Memory B cell (primary cell): ENCODE measurements around the gene GPR15LG.

ENCODE experiments used
- ATAC-seq: fragments of 150-1000 bp; cut with Tn5 transposase; 2 replicates; pipeline ENCODE4 v1.10.0; 2021; ENCODE audit warnings: low read depth, mild to moderate bottlenecking, moderate library complexity
- DNase-seq, 2 donors: peaks; one replicate each; pipeline ENCODE4 v3.0.0; 2022; ENCODE audit warnings: low spot score in 2 of 2
- H3K27ac Mint-ChIP-seq: one replicate; pipeline ENCODE4 v1.8.0; 2022; ENCODE audit warnings: mild to moderate bottlenecking, moderate library complexity, mixed read lengths
- H3K27me3 Mint-ChIP-seq: one replicate; pipeline ENCODE4 v1.8.0; 2022; ENCODE audit warnings: mixed read lengths
- H3K36me3 Mint-ChIP-seq: one replicate; pipeline ENCODE4 v1.8.0; 2022; ENCODE audit warnings: mild to moderate bottlenecking, mixed read lengths
- H3K4me1 Mint-ChIP-seq: one replicate; pipeline ENCODE4 v1.8.0; 2022; ENCODE audit warnings: mixed read lengths
- H3K4me3 Mint-ChIP-seq: one replicate; pipeline ENCODE4 v1.8.0; 2022; ENCODE audit warnings: mild to moderate bottlenecking, moderate library complexity, mixed read lengths
- H3K9me3 Mint-ChIP-seq: one replicate; pipeline ENCODE4 v1.8.0; 2022; ENCODE audit warnings: mixed read lengths

Gene GPR15LG

GRCh38 chr10:84225427-84226173 is 52.0 kb downstream of the GPR15LG start, which contains the start of gene LRIT2:
LRIT2 (minus strand) TSS chr10:84225544; CDS start chr10:84225520, 24 bp downstream.
- Mint-ChIP-seq H3K36me3 (no peaks in the 10 kb centered on the region), H3K27ac (no peak within 1 kb of the TSS), H3K4me3 (no peak within 1 kb of the TSS), H3K27me3 (peaks cover 13% of the 10 kb centered on the region), H3K9me3 (no peaks in the 10 kb centered on the region), H3K4me1 (no peaks in the 10 kb centered on the region)
- no peak for ATAC-seq
- no peak for DNase-seq

GRCh38 chr10:84226616-84227015 is 53.0 kb downstream of the GPR15LG start:
- no peaks in the 10 kb centered on the region for H3K9me3 Mint-ChIP-seq

GRCh38 chr10:84227810-84228209 is 54.2 kb downstream of the GPR15LG start:
- Mint-ChIP-seq H3K4me1 (no peaks in the 10 kb centered on the region), H3K27me3 (peaks cover 13% of the 10 kb centered on the region), H3K36me3 (no peaks in the 10 kb centered on the region), H3K27ac (no peak overlapping the region), H3K4me3 (no peak overlapping the region), H3K9me3 (no peaks in the 10 kb centered on the region)
- no peak for DNase-seq
- ATAC-seq, result no peak

More at GRCh38 chr10:84226616-84227015, 53.0 kb downstream of the GPR15LG start:
- Mint-ChIP-seq H3K4me1 (no peaks in the 10 kb centered on the region), H3K36me3 (no peaks in the 10 kb centered on the region), H3K4me3 (no peak overlapping the region), H3K27ac (no peak overlapping the region), H3K27me3 (peaks cover 11% of the 10 kb centered on the region)
- ATAC-seq (no peak), DNase-seq (no peak)

- ATAC-seq (no peak), DNase-seq (no peak)
- H3K27me3 Mint-ChIP-seq, result peaks cover 7% of the 10 kb centered on the region
- no peaks in the 10 kb centered on the region for H3K9me3 Mint-ChIP-seq
- no peak overlapping the region for H3K4me3 Mint-ChIP-seq
- no peaks in the 10 kb centered on the region for H3K36me3 Mint-ChIP-seq
- no peaks in the 10 kb centered on the region for H3K4me1 Mint-ChIP-seq
- H3K27ac Mint-ChIP-seq, result no peak overlapping the region
These were observed 56.8 kb downstream of the GPR15LG start for GRCh38 chr10:84230359-84230758.

GRCh38 chr10:84232376-84232775 is 58.8 kb downstream of the GPR15LG start:
- Mint-ChIP-seq H3K4me3 (no peak overlapping the region), H3K27me3 (peaks cover 8% of the 10 kb centered on the region), H3K4me1 (no peaks in the 10 kb centered on the region), H3K27ac (no peak overlapping the region), H3K9me3 (no peaks in the 10 kb centered on the region), H3K36me3 (no peaks in the 10 kb centered on the region)
- no peak for DNase-seq
- no peak for ATAC-seq

- no peak overlapping the region for H3K4me3 Mint-ChIP-seq
- no peak for ATAC-seq
- H3K27ac Mint-ChIP-seq, result no peak overlapping the region
- DNase-seq, result no peak
- no peaks in the 10 kb centered on the region for H3K36me3 Mint-ChIP-seq
- H3K27me3 Mint-ChIP-seq, result peaks cover 5% of the 10 kb centered on the region
- H3K4me1 Mint-ChIP-seq, result no peaks in the 10 kb centered on the region
- H3K9me3 Mint-ChIP-seq, result no peaks in the 10 kb centered on the region
These were observed 60.3 kb downstream of the GPR15LG start for GRCh38 chr10:84233940-84234339.

GRCh38 chr10:84234479-84234878 is 60.9 kb downstream of the GPR15LG start:
- no peaks in the 10 kb centered on the region for H3K36me3 Mint-ChIP-seq
- DNase-seq (no peak), ATAC-seq (no peak)
- H3K4me1 Mint-ChIP-seq, result no peaks in the 10 kb centered on the region
- no peak overlapping the region for H3K4me3 Mint-ChIP-seq
- peaks cover 8% of the 10 kb centered on the region for H3K27me3 Mint-ChIP-seq
- H3K27ac Mint-ChIP-seq, result no peak overlapping the region
- H3K9me3 Mint-ChIP-seq, result no peaks in the 10 kb centered on the region
